Stromal cell of bone marrow (primary cell): Measurements from ENCODE around the gene USP24.

Experiments
- DNase-seq: peaks from one replicate; pipeline ENCODE4 v3.0.0-alpha.2; 2012; ENCODE audit warnings: low read depth

The USP24 gene

DNA sequence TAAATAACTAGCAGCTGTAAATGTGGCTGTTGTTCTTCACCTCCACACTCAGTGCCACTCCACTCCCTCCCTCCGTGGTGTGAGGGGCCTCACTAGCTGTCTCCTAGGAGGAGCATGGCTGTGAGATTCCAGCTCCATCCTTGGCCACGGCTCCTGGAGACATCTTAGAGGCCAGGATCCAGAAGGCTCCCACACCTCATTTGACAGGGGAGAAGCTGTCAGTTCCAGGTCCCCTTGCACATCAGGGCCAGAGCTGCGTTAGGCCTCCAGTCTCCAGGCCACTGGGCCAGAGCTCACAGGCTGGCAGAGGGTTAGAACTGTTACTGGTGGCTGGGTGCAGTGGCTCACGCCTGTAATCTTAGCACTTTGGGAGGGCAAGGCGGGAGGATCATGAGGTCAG is 160.8 kb downstream of the USP24 start:
- DNase-seq: no peak

DNA sequence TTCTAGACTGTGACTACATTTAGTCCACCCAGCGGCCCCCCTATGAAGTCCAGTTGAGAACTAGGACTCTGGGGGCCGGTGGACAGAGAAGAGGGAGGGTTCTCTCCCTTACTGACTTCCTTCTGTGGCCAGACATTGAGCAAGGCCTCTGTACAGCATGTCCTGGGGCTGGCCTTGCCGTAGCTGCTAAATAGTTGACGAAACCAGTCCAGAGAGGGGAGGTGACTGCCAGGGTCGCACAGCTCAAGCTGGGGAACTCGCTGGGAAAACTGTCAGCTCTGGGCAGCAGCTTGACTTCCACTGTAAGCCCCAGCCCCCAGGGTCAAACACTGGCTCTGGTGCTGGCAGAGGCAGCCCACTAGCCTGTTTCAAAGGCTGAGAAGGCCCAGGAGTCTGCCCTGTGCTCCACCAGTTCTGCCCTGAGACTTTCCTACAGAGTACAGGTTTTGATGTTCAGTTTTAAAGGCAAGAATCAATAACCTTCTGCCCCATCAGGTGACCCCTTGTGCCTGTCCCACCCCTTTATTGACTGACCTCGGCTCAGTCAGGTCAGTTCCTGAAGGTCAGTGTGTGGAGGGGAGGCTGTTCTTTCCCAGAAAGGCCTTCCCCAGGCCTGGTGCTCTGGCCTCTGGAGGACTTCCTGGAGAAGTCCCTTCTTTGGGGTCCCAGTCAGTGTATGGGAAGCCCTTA is 161.8 kb downstream of the USP24 start:
- no peak for DNase-seq

DNA sequence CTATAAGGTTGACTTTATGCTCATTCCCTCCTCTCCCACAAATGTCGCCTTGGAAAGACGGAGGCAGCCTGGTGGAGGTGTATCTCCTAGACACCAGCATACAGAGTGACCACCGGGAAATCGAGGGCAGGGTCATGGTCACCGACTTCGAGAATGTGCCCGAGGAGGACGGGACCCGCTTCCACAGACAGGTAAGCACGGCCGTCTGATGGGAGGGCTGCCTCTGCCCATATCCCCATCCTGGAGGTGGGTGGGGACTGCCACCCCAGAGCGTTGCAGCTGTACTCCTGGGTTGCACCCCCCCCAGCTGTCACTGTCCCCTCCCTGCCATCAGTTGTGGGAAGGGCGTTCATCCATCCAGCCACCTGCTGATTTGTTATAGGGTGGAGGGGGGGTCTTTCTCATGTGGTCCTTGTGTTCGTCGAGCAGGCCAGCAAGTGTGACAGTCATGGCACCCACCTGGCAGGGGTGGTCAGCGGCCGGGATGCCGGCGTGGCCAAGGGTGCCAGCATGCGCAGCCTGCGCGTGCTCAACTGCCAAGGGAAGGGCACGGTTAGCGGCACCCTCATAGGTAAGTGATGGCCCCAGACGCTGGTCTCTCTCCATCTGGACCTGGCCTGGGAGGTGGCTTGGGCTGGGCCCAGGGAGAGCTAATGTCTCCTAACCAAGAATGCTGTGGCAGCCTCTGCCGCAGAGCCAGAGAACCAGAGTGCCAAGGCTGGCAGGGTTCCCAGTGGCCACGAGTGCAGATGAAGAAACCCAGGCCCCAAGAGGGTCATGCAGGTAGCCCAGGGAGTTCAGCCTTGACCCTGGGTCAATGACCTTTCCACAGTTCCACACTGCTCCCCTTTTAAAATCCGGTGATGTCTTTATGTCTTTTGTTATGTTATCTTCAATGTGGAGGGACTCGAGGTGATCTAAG is 162.7 kb downstream of the USP24 start:
- DNase-seq: no peak

DNA sequence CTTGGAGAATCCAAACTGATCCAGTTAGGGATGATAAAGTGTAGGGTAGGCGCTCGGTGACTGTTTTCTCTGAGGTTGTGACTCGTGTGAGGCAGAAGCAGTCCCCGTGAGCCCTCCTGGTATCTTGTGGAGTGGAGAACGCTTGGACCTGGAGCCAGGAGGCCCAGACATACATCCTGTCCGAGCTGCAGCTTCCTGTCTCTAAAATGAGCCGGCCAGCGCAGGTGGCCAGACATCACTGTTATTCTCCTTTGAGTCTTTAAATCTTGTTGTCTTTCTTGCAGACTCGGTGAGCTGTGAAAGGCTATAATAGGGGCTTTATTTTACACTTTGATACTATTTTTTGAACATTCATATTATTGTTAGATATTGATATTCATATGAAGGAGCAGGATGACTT is 163.5 kb downstream of the USP24 start:
- no peak for DNase-seq

DNA sequence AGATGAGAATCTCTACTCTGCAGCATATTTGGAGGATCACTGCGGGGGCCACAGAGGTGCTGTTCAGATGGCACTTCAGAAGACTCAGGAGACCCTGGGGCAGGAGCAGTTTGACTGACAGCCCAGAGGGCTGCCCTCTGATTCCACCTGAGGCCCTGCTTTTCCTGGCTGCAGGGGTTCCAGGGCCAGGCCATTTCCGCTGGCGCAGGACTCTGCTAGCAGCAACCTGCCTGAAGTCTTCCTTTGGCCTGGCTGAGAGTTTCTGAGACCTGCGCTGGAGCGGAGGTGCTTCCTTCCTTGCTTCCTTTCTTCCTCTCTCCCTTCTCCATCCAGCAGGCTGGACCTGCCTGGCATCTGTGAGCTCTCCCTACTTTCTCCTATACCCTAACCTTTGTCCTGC is 164.0 kb downstream of the USP24 start:
- no peak for DNase-seq

DNA sequence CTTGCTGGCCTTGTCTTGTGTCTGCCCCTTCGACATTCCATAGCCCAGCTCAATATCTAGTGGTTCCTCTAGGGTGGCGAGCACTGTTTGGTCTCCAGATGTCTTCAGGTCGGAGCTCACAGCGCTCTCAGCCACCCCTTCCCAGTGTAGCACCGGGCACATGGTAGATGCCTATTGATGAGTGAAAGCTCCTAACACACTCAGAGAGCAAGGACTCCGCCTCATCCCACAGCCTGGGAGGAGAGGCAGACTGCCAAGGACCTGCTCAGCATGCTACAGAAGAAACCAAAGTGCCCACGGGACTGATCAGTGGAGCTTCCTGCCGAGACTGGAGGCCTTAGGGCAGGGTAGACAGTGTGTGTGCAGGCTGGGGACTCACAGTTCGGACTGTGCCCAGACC is 164.9 kb downstream of the USP24 start:
- peak; percentile 77 for DNase-seq

DNA sequence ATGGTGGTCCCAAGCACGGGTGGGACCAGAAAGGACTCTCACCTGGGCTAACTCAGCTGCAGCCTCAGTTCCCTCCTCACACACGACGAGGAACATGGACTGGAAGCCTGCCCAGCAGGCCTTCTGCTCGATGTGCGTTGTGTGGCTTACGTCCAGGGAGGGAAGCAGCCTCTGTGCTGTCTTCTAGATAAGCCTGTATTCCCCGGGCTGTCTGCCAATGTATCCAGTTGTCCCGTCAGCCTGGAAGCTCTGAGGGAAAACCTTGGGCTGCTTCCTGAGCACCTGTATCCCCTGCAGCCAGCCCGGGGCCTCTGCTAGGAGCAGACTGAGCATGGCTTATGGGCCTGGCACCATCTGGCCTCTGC is 165.3 kb downstream of the USP24 start:
- DNase-seq: no peak

DNA sequence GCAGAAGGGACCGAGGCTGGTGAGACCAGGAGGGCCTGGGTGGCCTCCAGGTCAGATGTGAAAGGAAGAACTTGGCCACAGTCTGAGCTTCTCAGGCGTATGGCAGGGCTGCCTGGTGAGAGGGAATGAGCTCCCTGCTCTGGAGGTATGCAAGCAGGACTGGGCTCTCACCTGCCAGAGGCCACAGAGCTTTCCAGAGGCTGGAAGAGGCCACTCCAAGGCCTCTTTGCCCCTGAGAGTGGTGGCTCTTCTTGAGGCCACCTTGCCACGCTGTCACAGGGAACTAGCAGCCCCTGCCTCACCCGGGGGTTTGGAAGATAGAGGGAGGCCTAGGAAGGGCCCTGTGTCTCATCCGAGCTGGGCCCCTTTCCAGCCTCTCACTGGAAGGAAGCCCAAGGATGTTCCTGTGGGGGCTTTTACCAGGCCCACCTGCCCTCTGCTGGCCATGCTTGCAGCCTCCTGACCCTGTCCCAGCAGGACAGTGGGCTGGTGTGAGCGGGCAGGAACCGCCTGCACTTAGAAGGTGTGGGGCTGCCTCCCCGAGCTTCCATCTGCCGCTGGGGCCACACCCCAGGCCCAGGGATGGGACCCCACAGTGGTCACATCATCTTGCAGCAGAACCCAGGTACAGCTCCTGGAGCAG is 165.8 kb downstream of the USP24 start:
- DNase-seq: no peak

DNA sequence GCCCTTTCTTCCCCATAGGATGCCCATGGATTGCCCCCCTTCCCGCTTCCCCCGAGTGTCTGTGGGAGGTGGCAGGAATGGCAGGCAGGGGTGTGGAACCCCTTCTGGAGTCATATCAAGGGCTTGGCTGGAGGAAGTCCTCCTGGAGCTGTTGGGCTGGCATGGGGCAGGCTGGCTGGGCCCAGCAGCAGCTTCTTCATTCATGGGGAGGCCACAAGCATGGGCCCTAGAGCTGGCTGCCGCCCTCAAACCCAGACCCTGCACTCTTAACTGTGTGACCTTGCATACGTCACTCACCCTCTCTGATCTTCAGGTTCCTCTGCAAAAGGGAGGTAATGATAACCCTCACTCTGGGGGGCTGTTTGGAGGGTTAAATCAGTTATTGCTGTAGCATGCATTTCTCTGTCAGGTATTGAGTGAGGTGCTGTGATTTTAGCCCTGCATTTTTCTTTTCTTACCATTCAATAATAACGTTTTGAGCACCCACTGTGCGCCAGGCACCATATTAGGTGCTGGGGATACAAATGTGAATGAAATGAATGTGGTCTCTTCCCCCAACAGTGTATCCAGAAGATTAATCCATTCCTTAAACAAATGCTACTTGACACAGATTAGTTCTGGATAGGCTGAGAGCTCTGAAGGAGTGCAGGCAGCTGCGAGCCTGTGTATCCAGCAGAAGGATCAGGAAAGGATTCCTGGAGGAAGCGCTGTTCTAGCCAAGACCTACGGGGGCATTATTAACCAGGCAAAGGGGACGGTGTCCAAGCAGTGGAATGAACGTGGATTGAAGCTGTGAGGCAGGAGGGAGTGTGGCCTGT is 166.5 kb downstream of the USP24 start:
- no peak for DNase-seq

DNA sequence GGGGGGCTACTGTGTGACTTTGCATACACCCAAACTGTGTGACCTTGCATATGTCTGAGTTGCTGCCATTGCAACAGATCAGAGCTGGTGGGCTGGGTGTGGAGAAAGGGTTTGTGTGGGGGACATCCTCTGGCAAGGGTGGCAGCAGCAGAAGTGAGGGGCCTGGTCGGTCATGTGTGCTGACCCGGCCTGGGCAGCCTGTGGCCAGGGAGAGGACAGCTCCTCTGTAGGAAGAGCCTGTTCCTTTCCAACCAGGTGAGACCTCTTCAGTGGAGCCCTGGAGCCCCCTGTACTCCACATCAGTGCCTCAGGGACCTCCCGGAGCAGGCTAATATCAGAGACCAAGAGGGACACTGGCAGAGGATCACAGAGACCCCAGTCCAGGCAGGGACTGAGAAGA is 167.6 kb downstream of the USP24 start:
- DNase-seq: no peak

DNA sequence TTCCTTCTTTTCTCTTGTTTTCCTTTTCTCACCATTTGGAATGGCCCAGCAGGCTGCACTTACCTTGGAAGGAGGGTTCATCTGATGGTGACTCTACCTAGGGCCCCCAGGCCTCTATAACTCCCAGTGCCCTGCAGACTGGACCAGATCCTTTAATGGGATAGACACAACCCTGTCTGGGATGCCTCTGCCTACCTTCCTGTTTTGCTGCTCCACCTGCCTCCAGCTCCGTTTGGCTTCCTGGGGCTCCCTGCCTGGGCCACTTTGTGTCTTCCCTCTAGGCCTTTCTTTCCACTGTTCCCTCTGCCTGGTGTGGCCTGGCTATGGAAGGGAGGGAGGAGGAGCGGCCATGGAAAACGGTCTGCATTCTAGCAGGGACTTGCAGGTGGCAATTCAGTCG is 168.3 kb downstream of the USP24 start:
- DNase-seq: no peak

DNA sequence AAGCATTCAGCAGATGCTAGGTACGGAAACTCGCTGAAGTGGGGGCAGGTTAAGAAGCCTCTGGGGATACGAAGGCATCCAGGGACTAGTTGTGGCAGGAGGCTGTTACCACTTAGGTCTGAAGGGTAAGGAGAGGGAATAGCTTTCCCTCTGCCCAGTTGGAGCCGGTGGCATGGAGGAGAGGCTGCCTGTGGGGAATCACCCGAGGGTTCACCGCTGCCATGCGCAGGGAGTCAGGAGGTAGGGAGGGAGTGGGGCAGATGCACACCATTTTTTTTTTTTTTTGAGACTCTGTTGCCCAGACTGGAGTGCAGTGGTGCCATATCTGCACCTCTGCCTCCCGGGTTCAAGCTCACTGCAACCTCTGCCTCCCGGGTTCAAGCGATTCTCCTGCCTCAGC is 169.7 kb downstream of the USP24 start:
- DNase-seq: no peak

DNA sequence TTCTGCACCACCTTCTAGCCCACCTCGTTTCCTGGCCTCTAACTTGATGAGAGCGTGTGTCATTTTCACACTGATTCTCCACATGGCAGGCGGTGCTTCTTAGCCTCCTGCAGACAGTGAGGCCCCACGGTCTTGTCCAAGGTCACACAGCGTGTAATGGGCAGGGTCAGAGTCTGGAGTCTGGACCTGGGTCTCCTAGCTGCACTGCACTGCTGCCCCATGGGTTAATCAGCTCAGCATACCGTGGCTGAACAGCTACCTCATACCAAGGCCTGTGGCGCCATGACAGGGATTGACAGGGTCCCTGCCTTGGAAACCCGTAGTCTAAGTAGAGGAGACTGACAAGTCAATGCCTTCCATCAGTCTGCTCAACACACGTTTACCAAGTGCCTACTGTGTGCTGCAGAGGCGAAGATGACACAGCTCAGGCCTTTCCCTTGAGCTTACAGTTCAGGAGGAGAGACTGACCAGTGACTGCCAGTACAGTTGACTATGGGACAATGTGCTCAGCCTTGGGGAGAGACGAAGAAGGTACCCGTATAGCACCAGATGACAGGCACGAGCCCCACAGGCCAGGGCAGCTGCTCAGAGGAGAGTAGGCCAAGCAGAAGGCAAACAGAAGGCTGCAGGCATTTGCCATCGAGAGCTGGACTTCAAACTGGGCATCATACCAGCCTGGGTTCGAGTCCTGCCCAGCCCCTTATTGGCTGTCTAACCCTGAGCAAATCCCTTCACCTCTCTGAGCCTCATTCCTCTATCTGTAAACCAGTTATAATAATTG is 170.4 kb downstream of the USP24 start:
- no peak for DNase-seq

DNA sequence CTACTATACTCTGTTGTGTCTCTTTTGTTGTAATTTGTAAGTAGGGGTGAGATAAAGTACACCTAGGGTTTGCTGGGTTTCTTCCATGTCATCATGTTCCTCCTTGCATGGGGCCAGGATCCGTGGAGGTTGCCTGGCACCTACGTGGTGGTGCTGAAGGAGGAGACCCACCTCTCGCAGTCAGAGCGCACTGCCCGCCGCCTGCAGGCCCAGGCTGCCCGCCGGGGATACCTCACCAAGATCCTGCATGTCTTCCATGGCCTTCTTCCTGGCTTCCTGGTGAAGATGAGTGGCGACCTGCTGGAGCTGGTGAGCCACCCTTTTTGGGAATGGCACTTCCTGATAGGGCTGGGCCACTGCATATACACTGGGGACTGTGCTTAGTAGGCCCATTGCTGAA is 171.4 kb downstream of the USP24 start:
- DNase-seq: no peak

DNA sequence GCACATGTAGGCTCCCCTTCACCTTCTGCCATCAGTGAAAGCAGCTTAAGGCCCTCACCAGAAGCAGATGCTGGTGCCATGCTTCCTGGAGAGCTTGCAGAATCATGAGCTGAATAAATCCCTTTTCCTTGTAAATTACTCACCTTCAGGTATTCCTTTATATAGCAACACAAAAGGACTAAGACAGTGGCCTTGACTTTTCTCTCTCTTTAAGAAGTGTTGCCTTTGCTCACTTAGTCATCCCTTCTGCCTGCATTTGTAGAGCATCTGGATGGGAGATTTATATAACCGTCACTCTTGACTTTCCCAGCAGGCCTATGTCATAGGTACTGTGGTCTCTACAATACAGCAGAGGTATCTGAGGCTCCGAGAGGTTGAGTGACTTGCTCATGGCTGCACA is 172.2 kb downstream of the USP24 start:
- no peak for DNase-seq

DNA sequence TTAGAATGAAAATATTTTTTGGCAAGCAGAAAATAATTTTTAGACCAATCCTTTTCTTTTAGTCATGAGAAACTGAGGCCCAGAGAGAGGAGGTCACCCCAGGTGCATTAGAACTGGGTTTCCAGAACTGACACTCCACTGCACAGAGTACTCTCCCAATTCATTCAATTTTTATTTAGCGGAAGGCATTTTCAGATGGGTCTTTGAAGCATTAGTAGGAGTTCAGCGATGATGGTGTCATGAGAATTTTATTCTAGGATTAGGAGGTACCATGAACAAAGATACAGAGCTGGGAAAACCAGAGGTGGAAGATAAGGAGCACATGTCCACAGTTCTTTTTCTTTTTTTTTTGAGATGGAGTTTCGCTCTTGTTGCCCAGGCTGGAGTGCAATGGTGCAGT is 173.6 kb downstream of the USP24 start:
- DNase-seq: no peak

DNA sequence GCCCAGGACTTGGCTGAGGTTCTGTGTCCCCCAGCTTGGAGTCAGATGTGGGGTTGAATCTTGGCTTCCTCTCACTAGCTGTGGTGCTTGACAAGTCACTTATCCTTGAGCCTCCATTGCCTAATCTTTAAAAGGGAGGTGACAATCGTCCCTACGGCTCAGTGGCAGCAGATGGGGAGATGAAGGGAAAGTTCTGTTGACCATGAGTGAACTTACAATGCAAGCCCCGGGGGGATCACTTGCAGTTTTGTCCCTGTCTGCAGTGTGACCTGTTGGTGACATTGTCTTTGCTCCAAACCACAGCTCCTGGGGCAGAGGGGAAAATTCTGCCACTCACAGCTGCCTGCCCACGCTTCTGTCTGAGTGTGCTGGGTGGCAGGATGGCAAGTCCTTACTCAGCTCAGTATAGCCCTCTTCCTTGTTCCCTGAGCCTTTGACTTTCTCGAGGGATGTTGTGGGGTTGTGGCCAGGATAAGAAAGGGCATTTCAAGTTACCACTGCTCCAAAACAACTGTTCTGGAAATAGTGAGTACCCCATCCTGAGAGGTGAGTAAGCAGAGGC is 174.2 kb downstream of the USP24 start:
- no peak for DNase-seq

DNA sequence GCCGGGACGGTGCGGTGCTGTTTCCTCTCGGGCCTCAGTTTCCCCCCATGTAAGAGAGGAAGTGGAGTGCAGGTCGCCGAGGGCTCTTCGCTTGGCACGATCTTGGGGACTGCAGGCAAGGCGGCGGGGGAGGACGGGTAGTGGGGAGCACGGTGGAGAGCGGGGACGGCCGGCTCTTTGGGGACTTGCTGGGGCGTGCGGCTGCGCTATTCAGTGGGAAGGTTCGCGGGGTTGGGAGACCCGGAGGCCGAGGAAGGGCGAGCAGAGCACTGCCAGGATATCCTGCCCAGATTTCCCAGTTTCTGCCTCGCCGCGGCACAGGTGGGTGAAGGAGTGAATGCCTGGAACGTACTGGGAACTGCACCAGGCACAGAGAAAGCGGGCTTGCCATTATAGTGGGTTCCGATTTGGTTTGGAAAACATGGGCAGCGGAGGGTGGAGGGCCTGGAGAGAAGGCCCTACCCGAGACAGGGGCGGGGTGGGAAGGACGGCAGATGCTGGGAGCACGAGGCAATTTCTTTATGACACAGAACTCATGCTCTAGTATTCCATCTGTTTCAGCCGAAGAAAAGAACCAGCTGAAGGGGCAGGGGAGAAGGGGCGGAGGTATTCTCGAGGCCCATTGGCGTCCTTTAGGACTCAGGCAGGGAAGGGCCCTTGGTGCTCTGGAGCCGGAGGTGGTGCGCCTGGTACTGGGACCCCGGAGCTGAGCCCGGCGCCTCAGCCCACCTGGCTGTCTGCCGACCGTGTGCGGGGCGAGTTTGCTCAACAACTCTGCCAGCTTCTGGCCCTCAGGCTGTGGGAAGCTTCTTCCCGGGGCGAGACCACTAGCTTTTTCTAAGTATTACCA is 174.9 kb downstream of the USP24 start:
- no peak for DNase-seq

DNA sequence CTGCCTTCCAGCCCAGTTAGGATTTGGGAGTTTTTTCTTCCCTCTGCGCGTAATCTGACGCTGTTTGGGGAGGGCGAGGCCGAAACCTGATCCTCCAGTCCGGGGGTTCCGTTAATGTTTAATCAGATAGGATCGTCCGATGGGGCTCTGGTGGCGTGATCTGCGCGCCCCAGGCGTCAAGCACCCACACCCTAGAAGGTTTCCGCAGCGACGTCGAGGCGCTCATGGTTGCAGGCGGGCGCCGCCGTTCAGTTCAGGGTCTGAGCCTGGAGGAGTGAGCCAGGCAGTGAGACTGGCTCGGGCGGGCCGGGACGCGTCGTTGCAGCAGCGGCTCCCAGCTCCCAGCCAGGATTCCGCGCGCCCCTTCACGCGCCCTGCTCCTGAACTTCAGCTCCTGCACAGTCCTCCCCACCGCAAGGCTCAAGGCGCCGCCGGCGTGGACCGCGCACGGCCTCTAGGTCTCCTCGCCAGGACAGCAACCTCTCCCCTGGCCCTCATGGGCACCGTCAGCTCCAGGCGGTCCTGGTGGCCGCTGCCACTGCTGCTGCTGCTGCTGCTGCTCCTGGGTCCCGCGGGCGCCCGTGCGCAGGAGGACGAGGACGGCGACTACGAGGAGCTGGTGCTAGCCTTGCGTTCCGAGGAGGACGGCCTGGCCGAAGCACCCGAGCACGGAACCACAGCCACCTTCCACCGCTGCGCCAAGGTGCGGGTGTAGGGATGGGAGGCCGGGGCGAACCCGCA is 175.7 kb downstream of the USP24 start, which contains the start of gene PCSK9:
TSS of gene PCSK9 (plus strand) at position 207 of the 741 bp plus-strand sequence. CDS start at position 497, 290 bp downstream.
- no peak for DNase-seq
